NCI-H748 (cell line): ENCODE results near the gene TTC28.
A peak's percentile ranks its signal among the peaks of the same experiment; 100 is the strongest.
"Not testable (repeated sequence)": the region's sequence is repeated elsewhere in the genome, so short reads cannot be mapped to it uniquely, and the experiment has no call there.

Experiments used
- DNase-seq: peaks from one replicate; lab custom pipeline; 2025; ENCODE audit not compliant: unreplicated experiment; lab: John Stamatoyannopoulos, UW

TTC28 gene

GRCh38 chr22:28679611-28680287, at the start of gene TTC28:
TSS of gene TTC28 (minus strand) at chr22:28679840. CDS start at chr22:28679723, 117 bp downstream.
- DNase-seq: peak; percentile 79

- DNase-seq: no peak
Observed at GRCh38 chr22:28728621-28729313, 49.1 kb upstream of the TTC28 start.

- DNase-seq: no peak
Observed at GRCh38 chr22:28728002-28728401, 48.4 kb upstream of the TTC28 start.

GRCh38 chr22:28718044-28718443, 38.4 kb upstream of the TTC28 start:
- DNase-seq: no peak

GRCh38 chr22:28716686-28717085, 37.0 kb upstream of the TTC28 start:
- DNase-seq: no peak

- no peak for DNase-seq
Observed at GRCh38 chr22:28715611-28716010, 36.0 kb upstream of the TTC28 start.

GRCh38 chr22:28714043-28714628, 34.5 kb upstream of the TTC28 start:
- no peak for DNase-seq

GRCh38 chr22:28711820-28712777, 32.5 kb upstream of the TTC28 start:
- DNase-seq: no peak

GRCh38 chr22:28711341-28711740, 31.7 kb upstream of the TTC28 start:
- no peak for DNase-seq

- DNase-seq: no peak
Observed at GRCh38 chr22:28710576-28711191, 31.0 kb upstream of the TTC28 start.

- no peak for DNase-seq
Observed at GRCh38 chr22:28710107-28710506, 30.5 kb upstream of the TTC28 start.

GRCh38 chr22:28706845-28707244, 27.2 kb upstream of the TTC28 start:
- DNase-seq: no peak

- DNase-seq: no peak
Observed at GRCh38 chr22:28703436-28703835, 23.8 kb upstream of the TTC28 start.

- no peak for DNase-seq
Observed at GRCh38 chr22:28702891-28703290, 23.3 kb upstream of the TTC28 start.

- DNase-seq: not testable (repeated sequence)
Observed at GRCh38 chr22:28693041-28693760, 13.6 kb upstream of the TTC28 start.

- DNase-seq: not testable (repeated sequence)
Observed at GRCh38 chr22:28689796-28690195, 10.2 kb upstream of the TTC28 start.

- DNase-seq: not testable (repeated sequence)
Observed at GRCh38 chr22:28682966-28683365, 3.3 kb upstream of the TTC28 start.

- DNase-seq: peak; percentile 22
Observed at GRCh38 chr22:28680813-28681490, 1.3 kb upstream of the TTC28 start.
